Stomach (tissue), 4 donors: Measurements from ENCODE around the gene DTD1.

Source experiments
- EP300 ChIP-seq: sonication (generic); formaldehyde crosslinking; IDR thresholded peaks from one replicate; pipeline ENCODE4 v1.6.1; 2017; ENCODE audit warnings: antibody characterized with exemption
- POLR2A ChIP-seq, 4 donors: fragments of 450-650 bp; IDR thresholded peaks; one replicate each; pipeline ENCODE4 v1.6.1; 2016; ENCODE audit warnings: antibody characterized with exemption in 4 of 4, control low read depth in 2 of 4, mild to moderate bottlenecking in 1 of 4, moderate library complexity in 1 of 4
- POLR2AphosphoS5 ChIP-seq, 3 donors: sonication (generic); formaldehyde crosslinking; IDR thresholded peaks; one replicate each; pipeline ENCODE4 v1.6.1; 2016; ENCODE audit warnings: antibody characterized with exemption in 3 of 3
- TF ChIP-seq, protein P1 (sequence below), 7 experiments: fragments of 450-650 bp in 4 of 7; fragments of 200-600 bp in 3 of 7; sonication (generic) in 3 of 7; IDR thresholded peaks; one replicate each; pipeline ENCODE4 v1.5.1; 2016 to 2019; ENCODE audit warnings: antibody characterized with exemption in 7 of 7, control low read depth in 2 of 7, mild to moderate bottlenecking in 1 of 7

GRCh38 chr20:18698735-18699380 lies 111.0 kb downstream of the DTD1 start:
- TF ChIP-seq, protein P1, sequence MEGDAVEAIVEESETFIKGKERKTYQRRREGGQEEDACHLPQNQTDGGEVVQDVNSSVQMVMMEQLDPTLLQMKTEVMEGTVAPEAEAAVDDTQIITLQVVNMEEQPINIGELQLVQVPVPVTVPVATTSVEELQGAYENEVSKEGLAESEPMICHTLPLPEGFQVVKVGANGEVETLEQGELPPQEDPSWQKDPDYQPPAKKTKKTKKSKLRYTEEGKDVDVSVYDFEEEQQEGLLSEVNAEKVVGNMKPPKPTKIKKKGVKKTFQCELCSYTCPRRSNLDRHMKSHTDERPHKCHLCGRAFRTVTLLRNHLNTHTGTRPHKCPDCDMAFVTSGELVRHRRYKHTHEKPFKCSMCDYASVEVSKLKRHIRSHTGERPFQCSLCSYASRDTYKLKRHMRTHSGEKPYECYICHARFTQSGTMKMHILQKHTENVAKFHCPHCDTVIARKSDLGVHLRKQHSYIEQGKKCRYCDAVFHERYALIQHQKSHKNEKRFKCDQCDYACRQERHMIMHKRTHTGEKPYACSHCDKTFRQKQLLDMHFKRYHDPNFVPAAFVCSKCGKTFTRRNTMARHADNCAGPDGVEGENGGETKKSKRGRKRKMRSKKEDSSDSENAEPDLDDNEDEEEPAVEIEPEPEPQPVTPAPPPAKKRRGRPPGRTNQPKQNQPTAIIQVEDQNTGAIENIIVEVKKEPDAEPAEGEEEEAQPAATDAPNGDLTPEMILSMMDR (IDR thresholded peaks at IDR 0.05): no peak
- TF ChIP-seq POLR2A (IDR thresholded peaks at IDR 0.05) (no peak), EP300 (no peak), POLR2AphosphoS5 (IDR thresholded peaks at IDR 0.05) (no peak)
